Liver (tissue), 3 donors: ENCODE data around the gene NR1D2.

ENCODE experiments used
- CTCF ChIP-seq: fragments of 150-350 bp; IDR thresholded peaks from 2 replicates; pipeline ENCODE4 v1.5.1; 2017; ENCODE audit warnings: improper control_type of control experiment, low read depth, low read length; ENCODE audit not compliant: missing input control
- GABPA ChIP-seq, 2 donors: IDR thresholded peaks in 1 of 2; conservative IDR thresholded peaks in 1 of 2; 2 replicates each; pipeline ENCODE4 v1.6.1; 2016; ENCODE audit warnings: antibody characterized with exemption in 2 of 2, mild to moderate bottlenecking in 1 of 2, moderate library complexity in 1 of 2
- RAD21 ChIP-seq, 2 donors: IDR thresholded peaks; 2 replicates each; pipeline ENCODE4 v1.6.1; 2016; ENCODE audit warnings: antibody characterized with exemption in 2 of 2, mild to moderate bottlenecking in 2 of 2
- REST ChIP-seq: IDR thresholded peaks from 2 replicates; pipeline ENCODE4 v1.6.1; 2016; ENCODE audit warnings: antibody characterized with exemption, mild to moderate bottlenecking
- donor health status: healthy.
- donor health status: healthy.

- TF ChIP-seq REST (no peak), CTCF (no peak), GABPA (IDR thresholded peaks at IDR 0.05 in 1 of 2, conservative IDR thresholded peaks at IDR 0.05 in 1 of 2) (no peak), RAD21 (IDR thresholded peaks at IDR 0.05) (no peak)
These were observed 82.9 kb downstream of the NR1D2 start for GRCh38 chr3:24027946-24028345.
